GM12892 (cell line): ENCODE data around the gene ESRRB.

Experiments
- DNase-seq: peaks from one replicate; pipeline ENCODE4 v3.0.0; 2011; ENCODE audit not compliant: insufficient read length
- FAIRE-seq: peaks from 2 replicates; lab custom pipeline; 2011; peaks lifted over from hg19 to GRCh38; lab: Jason Lieb, UNC
- POLR2A ChIP-seq: IDR thresholded peaks from 2 replicates; pipeline ENCODE4 v1.6.1; 2011; ENCODE audit warnings: low read depth, low read length, control low read depth
- POLR2AphosphoS5 ChIP-seq: IDR thresholded peaks from 2 replicates; pipeline ENCODE4 v1.6.1; 2011; ENCODE audit warnings: low read depth, low read length, control low read depth
- TAF1 ChIP-seq: IDR thresholded peaks from 2 replicates; pipeline ENCODE4 v1.6.1; 2011; ENCODE audit warnings: low read depth, mild to moderate bottlenecking, control low read depth, low read length, borderline replicate concordance

ESRRB gene

DNA sequence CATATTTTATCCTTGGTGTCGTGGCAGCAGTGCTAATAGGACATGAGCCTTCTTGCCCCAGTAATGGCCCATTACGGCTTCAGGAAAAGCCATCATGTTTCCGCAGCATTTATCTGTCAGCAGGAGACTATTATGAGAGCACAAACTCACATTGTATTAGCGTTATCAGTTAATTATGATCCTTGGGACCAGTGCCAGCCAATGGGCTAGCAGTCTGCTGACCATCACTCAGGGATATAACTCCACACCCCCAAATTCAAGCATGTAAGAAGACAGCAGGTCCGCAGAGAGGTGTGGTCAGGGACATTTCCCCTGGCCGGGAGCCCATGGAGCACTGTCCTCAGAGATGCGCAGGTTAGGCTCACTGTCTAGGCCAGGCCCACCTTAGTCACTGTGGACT is 4.9 kb upstream of the ESRRB start:
- no peak for DNase-seq
- TF ChIP-seq TAF1 (no peak), POLR2A (no peak), POLR2AphosphoS5 (no peak)
- FAIRE-seq: no peak

GRCh38 chr14:76373456-76373855 is 2.5 kb upstream of the ESRRB start:
- TF ChIP-seq POLR2A (no peak), POLR2AphosphoS5 (no peak), TAF1 (no peak)
- DNase-seq (no peak), FAIRE-seq (no peak)

DNA sequence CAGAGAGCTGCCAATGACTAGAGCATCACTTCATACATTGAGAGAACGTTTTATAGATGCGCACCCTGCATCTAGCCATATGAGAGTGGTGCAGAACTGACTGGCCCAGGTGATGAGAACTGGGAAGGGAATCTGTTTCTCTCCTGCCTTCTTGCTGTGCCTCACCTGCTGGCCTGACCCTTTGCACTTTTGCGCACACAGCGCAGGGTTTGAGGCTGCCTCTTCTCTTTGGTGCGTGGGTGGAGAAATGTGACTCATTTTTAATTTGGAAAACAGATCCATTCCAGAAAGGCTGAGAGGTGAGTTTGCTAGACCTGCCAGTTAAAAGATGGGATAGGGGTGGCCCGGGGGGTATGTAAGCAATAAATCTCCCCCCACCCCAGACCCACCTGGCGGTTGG is 453 bp upstream of the ESRRB start:
- FAIRE-seq: no peak

DNA sequence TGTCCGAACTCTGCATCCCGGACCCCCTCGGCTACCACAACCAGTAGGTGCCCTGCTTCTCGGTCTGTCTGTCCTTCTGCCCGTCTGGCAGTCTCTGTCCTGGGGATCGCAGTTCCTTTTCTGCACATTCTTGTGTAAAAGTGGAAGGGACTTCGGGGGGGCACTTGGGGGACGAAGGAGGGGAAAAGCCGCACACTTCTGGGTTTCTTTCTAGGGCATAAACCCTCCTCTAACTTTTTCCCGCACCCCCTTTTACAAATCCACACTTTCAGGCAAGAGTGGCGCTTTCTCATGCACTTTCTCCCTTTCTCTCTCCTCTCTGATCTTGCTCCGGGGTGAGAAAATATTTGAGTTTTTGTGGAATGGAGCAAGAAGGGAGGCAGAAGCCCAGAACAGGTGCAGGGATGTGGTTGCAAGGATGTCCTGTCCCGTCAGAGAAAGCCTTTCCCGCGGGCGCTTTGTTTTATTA is 506 bp downstream of the ESRRB start:
- FAIRE-seq (no peak), DNase-seq (no peak)
- TF ChIP-seq POLR2A: no peak
- no peak for TF ChIP-seq POLR2AphosphoS5
- TF ChIP-seq TAF1: no peak

More for the DNA sequence above, 453 bp upstream of the ESRRB start:
- DNase-seq: no peak
- no peak for TF ChIP-seq POLR2AphosphoS5
- no peak for TF ChIP-seq POLR2A
- no peak for TF ChIP-seq TAF1

DNA sequence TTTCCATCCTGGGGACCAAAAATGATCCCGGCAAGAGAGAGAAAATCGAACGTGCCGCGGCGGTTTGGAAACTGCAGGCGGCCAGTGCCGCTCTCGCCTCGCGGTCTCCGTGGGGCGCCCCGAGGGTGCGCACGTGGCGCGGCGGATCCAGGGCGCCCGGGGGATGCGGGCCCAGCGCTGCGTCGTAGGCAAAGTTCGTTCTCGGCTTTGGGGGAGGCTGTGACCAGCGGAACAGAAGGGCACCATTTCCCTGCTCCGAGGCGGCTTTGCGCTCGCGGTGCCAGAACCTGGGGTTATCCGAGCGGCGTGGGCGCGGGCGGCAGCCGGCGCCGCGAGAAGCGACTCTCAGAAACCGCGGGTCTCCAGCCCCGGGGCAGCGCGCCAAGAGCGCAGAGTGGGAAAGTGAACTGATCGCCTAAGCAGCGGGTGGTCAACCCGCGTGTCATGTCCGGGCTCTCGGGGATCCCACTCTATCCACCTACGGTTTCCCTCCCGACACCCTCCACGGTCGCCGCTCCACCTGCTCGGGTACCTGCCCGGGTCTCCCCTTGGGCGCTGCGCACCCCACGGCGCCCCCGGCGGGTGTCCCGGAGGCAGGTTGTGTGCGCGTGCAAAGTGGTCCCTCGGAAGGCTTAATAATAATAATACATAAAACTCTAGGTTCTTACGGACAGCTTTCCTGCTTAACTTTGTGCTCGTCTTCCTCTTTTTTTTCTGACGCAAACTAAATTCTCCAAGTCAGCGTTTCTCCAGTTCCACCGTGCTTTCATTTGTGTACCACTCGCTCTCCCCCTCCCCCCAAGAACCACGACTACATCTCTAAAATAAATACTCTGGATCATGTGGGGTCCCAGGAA is 1.2 kb downstream of the ESRRB start:
- DNase-seq (no peak), FAIRE-seq (no peak)
- TF ChIP-seq POLR2AphosphoS5 (no peak), TAF1 (no peak), POLR2A (no peak)

GRCh38 chr14:76377735-76378074 is 1.8 kb downstream of the ESRRB start:
- no peak for DNase-seq
- no peak for TF ChIP-seq POLR2AphosphoS5
- TF ChIP-seq POLR2A: no peak
- TF ChIP-seq TAF1: no peak
- FAIRE-seq: no peak

- DNase-seq: no peak
- no peak for FAIRE-seq
- TF ChIP-seq POLR2AphosphoS5: no peak
- TF ChIP-seq TAF1: no peak
- TF ChIP-seq POLR2A: no peak
Measured at GRCh38 chr14:76380991-76381390, 5.1 kb downstream of the ESRRB start.

GRCh38 chr14:76381817-76382494 is 6.0 kb downstream of the ESRRB start:
- TF ChIP-seq TAF1 (no peak), POLR2A (no peak), POLR2AphosphoS5 (no peak)
- FAIRE-seq (no peak), DNase-seq (no peak)

DNA sequence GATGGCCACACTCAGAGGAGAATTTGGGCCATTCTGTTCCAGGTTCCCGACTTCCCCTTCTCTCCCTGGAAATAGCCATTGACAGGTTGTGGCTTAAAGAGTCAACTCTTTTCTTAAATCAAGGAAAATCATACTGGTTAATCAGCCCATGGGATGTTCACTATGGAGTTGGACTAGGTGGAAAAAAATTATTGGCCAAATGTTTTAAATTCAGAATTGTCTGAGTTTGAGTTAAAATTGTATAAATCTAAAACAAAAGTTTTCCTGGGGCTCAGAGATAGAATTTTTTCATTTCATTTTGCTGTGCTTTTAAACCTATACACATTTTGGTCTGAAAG is 6.5 kb downstream of the ESRRB start:
- DNase-seq (no peak), FAIRE-seq (no peak)
- TF ChIP-seq POLR2A (no peak), POLR2AphosphoS5 (no peak), TAF1 (no peak)

DNA sequence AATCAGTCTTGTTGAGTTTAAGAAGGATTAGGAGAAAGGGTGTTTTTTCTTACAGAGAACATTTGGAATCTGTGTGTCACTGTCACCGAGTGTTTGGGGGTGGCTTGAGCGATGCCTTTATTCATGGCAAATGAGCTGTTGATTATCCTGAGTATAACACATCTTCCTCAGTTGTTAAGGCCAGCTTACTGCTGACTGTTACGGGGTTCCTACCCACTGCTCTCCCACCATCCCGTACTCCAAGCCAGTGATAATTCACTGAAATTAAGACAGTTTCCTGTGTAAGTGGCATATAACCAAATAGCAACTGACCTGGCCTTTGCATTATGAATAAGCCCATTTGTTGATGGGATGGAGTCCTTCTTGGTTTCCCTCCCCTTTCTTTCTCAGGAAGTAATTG is 9.5 kb downstream of the ESRRB start:
- TF ChIP-seq POLR2A (no peak), POLR2AphosphoS5 (no peak), TAF1 (no peak)
- no peak for DNase-seq
- no peak for FAIRE-seq

DNA sequence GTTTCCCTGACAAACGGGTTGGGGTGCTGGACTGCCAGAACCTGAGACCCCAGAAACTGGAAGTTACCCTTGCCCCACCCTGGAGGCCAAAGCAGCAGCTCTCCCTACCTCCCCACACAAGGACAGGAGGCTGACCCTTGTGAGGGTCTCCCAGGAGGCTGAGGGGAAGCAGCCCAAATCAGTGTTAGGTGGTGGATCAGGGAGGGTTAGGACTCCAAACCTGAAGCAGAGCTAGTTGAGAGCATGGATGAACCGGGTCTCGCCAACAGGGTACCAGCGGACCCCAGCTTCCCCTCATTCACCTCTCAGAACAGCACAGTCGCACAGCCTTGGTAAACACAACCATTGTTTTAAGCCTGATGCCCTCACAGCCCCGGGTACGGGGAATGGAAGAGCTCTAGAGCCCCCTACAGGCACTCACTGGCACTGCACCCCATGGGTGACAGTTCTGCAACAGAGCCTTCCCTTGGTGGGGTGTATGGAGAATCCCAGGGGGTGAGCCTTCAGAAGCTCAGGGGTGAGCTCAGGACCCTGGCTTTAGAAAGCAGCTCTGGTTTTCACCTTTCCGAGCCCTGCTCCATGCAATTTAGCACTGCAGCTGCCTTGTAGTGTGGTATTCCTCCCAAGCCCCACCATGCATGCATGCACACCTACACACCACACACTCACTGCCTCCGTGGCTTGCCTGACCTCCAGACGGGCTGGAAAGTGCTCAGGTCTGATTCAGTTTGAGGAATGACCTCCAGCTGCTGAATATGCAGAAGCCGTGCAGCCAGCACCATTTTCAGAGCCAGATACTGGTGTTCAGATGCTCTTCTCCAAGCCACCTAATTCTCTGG is 11.2 kb downstream of the ESRRB start:
- peak; percentile 92 for FAIRE-seq
- no peak for TF ChIP-seq POLR2A
- TF ChIP-seq POLR2AphosphoS5: no peak
- TF ChIP-seq TAF1: no peak
- DNase-seq: peak; percentile 82

DNA sequence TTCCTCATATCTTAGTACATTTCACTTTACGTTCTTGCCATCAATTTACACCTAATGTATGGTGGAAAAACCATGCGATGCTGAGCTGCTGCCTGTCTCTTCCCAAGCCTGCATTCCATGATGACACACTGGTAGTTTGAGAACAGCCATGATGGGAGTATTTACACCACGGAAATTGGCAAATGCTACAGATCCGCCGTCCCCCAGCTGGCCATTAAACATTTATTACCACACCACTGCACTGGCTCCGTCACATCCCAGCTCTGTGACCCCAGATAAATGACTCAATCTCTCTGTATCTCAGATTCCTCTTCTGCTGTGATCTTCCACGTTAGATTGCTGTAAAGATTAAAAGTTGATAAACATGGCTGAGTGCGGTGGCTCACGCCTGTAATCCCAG is 13.9 kb downstream of the ESRRB start:
- FAIRE-seq (no peak), DNase-seq (no peak)

More for the DNA sequence above, 13.9 kb downstream of the ESRRB start:
- TF ChIP-seq TAF1 (no peak), POLR2AphosphoS5 (no peak), POLR2A (no peak)
